ENCODE results near the gene BLID. TPM values are rescaled to one million over a fixed set of nuclear protein-coding genes. Genes with fewer than 3 reads are reported as not detected.
A peak's percentile ranks its signal among the peaks of the same experiment; 100 is the strongest.

Gene BLID, protein sequence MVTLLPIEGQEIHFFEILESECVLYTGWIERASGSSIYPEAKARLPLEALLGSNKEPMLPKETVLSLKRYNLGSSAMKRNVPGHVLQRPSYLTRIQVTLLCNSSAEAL
- 23.9 and 46.5 TPM in 2 replicates for total RNA-seq

DNA sequence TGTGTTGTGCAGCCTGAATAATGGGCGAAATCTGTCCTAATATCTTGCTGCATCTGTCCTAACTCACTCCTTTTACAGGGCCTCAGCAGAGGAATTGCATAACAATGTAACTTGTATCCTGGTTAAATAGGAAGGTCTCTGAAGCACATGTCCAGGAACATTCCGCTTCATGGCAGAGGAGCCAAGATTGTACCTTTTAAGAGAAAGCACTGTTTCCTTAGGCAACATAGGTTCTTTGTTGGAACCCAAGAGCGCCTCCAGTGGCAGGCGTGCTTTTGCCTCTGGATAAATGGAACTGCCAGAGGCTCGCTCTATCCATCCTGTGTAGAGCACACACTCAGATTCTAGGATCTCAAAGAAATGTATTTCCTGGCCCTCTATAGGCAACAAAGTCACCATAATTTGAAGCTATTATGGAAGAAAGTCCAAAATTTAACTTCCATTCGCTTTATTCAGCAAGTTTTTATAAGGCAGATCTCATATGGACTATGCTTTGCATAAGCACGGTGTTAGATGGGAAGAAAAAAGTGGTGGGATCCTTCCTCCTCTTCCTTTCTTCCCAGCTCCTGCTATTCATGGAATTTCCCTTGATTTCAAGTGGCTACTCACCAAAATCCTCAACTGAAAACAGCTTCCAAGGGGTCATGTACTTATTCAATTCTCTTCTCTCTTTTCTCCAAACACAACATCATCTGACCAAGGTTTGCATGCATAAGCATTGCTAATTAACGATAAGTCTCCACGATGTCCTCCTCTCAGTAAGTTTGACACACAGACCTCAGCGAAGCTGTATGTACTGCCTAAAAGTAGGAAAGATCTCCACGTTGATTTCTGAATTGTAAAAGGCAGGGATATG is at the start of gene BLID:
BLID (minus strand) TSS at position 692 of the 856 bp plus-strand sequence; CDS start at position 399, 293 bp downstream.

Small RNA genes within 50 kb of the gene (small RNA-seq; reads per million reads assigned to genes)
- 42,111 reads per million, percentile 100 among the genes with 10 or more reads in this experiment for gene MIR100
- gene MIR125B1 = 27.0 reads per million, percentile 97 among the genes with 10 or more reads in this experiment
- 107 reads per million, percentile 99 among the genes with 10 or more reads in this experiment for gene MIRLET7A2

All from subcutaneous preadipocyte (primary cell).